ENCODE results near the gene USP33.

The USP33 gene

DNA sequence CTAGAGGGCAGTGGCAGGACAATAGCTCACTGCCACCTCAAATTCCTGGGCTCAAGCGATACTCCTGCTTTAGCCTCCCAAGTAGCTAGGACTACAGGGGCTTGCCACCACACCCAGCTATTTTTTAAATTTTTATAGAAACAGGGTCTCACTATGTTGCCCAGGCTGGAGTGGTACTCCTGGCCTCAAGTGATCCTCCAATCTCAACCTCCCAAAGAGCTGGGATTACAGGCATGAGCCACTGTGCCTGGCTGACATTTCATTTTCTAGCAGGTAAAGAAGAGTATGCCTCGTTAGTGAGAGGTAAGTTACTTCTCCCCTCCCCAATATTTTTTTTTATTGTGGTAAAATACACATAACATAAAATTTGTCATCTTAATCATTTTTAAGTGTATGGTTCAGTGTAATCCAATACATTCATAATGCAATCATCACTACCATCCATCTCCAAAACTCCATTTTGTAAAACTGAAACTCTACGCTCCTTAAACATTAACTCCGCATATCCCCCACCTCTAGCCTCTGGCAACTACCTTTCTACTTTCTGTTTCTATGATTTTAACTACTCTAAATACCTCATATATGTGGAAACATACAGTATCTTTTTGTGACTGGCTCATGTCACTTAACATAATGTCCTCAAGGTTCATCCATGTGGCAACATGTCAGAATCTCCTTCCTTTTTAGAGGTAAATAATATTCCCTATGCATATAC, 99.6 kb downstream of the USP33 start:
- H3K27me3 ChIP-seq (ENCODE audit: insufficient read depth, low read depth, severe bottlenecking), result no peaks in the 10 kb centered on the region
- no peaks in the 10 kb centered on the region for H3K9me3 ChIP-seq (ENCODE audit: severe bottlenecking)
- no peak for DNase-seq
- H3K27ac ChIP-seq, result no peak overlapping the region
- TF ChIP-seq, protein P1, sequence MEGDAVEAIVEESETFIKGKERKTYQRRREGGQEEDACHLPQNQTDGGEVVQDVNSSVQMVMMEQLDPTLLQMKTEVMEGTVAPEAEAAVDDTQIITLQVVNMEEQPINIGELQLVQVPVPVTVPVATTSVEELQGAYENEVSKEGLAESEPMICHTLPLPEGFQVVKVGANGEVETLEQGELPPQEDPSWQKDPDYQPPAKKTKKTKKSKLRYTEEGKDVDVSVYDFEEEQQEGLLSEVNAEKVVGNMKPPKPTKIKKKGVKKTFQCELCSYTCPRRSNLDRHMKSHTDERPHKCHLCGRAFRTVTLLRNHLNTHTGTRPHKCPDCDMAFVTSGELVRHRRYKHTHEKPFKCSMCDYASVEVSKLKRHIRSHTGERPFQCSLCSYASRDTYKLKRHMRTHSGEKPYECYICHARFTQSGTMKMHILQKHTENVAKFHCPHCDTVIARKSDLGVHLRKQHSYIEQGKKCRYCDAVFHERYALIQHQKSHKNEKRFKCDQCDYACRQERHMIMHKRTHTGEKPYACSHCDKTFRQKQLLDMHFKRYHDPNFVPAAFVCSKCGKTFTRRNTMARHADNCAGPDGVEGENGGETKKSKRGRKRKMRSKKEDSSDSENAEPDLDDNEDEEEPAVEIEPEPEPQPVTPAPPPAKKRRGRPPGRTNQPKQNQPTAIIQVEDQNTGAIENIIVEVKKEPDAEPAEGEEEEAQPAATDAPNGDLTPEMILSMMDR (IDR thresholded peaks at IDR 0.05; ENCODE audit: low read depth, low read length), result no peak
- no peaks in the 10 kb centered on the region; the same call in 1 of the 2 replicates for H3K36me3 ChIP-seq
- H3K4me3 ChIP-seq (ENCODE audit: low read depth, low read length), result no peak overlapping the region

DNA sequence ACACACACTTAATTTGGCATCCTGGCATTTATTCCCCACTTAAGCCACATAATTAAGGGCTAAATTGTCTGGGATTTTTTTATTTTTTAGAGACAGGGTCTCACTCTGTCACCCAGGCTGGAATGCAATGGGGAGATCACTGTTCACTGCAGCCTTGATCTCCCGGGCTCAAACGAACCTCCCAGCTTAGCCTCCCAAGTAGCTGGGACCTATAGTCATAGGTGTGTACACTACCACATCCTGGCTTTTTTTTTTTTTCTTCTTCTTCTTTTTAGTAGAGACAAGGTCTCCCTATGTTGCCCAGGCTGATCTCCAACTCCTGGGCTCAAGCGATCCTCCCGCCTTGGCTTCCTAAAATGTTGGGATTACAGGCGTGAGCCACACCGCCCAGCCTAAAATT, 101.4 kb downstream of the USP33 start:
- H3K9me3 ChIP-seq (ENCODE audit: severe bottlenecking), result peaks cover 2% of the 10 kb centered on the region
- no peaks in the 10 kb centered on the region; the same call in 1 of the 2 replicates for H3K36me3 ChIP-seq
- no peak for DNase-seq
- TF ChIP-seq, protein P1 (IDR thresholded peaks at IDR 0.05; ENCODE audit: low read depth, low read length), result no peak
- H3K4me3 ChIP-seq (ENCODE audit: low read depth, low read length), result no peak overlapping the region
- no peaks in the 10 kb centered on the region for H3K27me3 ChIP-seq (ENCODE audit: insufficient read depth, low read depth, severe bottlenecking)
- no peak overlapping the region for H3K27ac ChIP-seq

DNA sequence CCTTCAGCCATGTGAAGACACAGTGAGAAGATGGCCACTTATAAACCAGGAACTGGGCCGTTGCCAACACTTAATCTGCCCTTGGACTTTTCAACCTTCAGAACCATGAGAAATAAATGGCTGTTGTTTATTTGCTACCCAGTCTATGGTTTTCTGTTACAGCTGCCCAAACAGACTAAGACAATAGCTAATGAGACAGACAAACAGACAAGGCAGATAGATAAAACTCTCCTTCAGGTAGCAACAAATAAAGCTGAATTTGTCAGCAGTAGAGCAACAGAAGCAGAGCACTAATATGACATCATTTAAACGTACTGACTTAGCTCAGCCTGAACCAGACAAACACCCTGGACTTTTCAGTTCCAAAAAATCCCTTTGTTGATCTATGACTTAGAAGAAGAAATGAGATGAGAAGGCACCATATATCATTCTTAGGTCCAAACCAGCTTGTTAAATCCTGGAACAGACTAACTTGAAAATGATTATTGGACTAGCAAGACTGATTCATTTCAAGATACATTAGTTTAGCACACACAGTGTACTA, 104.1 kb downstream of the USP33 start:
- Histone ChIP-seq H3K36me3 (peaks cover 8% of the 10 kb centered on the region), H3K27ac (peak overlapping the region; percentile 83), H3K27me3 (ENCODE audit: insufficient read depth, low read depth, severe bottlenecking) (no peaks in the 10 kb centered on the region), H3K9me3 (ENCODE audit: severe bottlenecking) (peaks cover 7% of the 10 kb centered on the region), H3K4me3 (ENCODE audit: low read depth, low read length) (no peak overlapping the region)
- TF ChIP-seq, protein P1 (IDR thresholded peaks at IDR 0.05; ENCODE audit: low read depth, low read length), result no peak
- peak; percentile 49 for DNase-seq

DNA sequence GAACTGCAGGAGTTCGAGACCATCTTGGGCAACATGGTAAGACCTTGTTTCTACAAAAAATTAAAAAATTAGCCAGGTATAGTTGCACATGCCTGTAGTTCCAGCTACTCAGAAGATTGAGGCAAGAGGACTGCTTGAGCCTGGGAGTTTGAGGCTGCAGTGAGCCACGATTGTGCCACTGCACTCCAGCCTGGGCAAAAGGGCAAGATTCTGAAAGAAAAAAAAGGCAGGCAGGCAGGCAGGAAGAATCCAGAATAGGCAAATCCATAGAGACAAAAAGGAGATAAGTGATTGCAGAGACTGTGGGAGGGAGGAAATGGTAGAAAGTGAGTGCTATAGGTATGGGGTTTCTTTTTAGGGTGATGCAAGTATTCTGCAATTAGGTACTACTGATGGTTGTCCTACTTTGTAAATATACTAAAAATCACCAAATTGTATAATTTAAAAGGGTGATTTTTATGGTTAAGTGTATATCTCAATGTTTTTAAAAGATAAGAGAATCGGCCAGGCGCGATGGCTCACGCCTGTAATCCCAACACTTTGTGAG, 106.6 kb downstream of the USP33 start:
- Histone ChIP-seq H3K9me3 (ENCODE audit: severe bottlenecking) (peaks cover 7% of the 10 kb centered on the region), H3K27ac (no peak overlapping the region), H3K4me3 (ENCODE audit: low read depth, low read length) (no peak overlapping the region), H3K27me3 (ENCODE audit: insufficient read depth, low read depth, severe bottlenecking) (no peaks in the 10 kb centered on the region), H3K36me3 (peaks cover 8% of the 10 kb centered on the region)
- DNase-seq, result no peak
- TF ChIP-seq, protein P1 (IDR thresholded peaks at IDR 0.05; ENCODE audit: low read depth, low read length), result no peak

DNA sequence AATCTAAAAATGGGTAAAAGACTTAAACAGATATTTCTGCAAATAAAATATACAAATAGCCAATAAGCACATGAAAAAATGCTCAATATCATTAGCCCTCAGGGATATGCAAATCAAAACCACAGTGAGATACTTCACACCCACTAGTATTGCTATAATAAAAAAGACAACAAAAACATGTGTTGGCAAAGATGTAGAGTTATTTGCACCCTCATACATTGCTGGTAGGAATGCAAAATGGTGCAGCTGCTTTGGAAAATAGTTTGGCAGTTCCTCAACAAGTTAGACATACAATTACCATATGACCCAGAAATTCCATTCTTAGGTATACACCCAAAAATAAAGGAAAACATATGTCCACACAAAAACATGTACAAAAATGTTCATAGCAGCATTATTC, 107.4 kb downstream of the USP33 start:
- Histone ChIP-seq H3K27me3 (ENCODE audit: insufficient read depth, low read depth, severe bottlenecking) (no peaks in the 10 kb centered on the region), H3K36me3 (peaks cover 8% of the 10 kb centered on the region), H3K9me3 (ENCODE audit: severe bottlenecking) (peaks cover 7% of the 10 kb centered on the region), H3K4me3 (ENCODE audit: low read depth, low read length) (no peak overlapping the region), H3K27ac (no peak overlapping the region)
- TF ChIP-seq, protein P1 (IDR thresholded peaks at IDR 0.05; ENCODE audit: low read depth, low read length), result no peak
- no peak for DNase-seq
